Endothelial cell of hepatic sinusoid (primary cell): Measurements from ENCODE around the gene HMGCS1.
"Not testable (repeated sequence)": the region's sequence is repeated elsewhere in the genome, so short reads cannot be mapped to it uniquely, and the experiment has no call there.

ENCODE experiments used
- in situ Hi-C: cut with HindIII; loops from 2 replicates; pipeline ENCODE4 v1.10.0; 2017; ENCODE audit warnings: low sequenced_read_pairs

Gene HMGCS1

GRCh38 chr5:43313035-43313853, at the start of gene HMGCS1:
Gene HMGCS1 (minus strand): TSS chr5:43313412. CDS start chr5:43298965, 14,447 bp downstream.
- in situ Hi-C loops: no loop called here

GRCh38 chr5:43358726-43359125, 45.5 kb upstream of the HMGCS1 start:
- in situ Hi-C loops: no loop called here

GRCh38 chr5:43358301-43358700, 45.1 kb upstream of the HMGCS1 start:
- in situ Hi-C loops: no loop called here

- in situ Hi-C loops: no loop called here
Measured at GRCh38 chr5:43357878-43358281, 44.7 kb upstream of the HMGCS1 start.

GRCh38 chr5:43357067-43357466, 43.9 kb upstream of the HMGCS1 start:
- in situ Hi-C loops: no loop called here

GRCh38 chr5:43354774-43355173, 41.6 kb upstream of the HMGCS1 start:
- in situ Hi-C loops: no loop called here

GRCh38 chr5:43353668-43354067, 40.5 kb upstream of the HMGCS1 start:
- in situ Hi-C loops: no loop called here

GRCh38 chr5:43352915-43353314, 39.7 kb upstream of the HMGCS1 start:
- in situ Hi-C loops: no loop called here

GRCh38 chr5:43352131-43352530, 38.9 kb upstream of the HMGCS1 start:
- in situ Hi-C loops: no loop called here

GRCh38 chr5:43348861-43349363, 35.7 kb upstream of the HMGCS1 start:
- in situ Hi-C loops: no loop called here

GRCh38 chr5:43348207-43348606, 35.0 kb upstream of the HMGCS1 start:
- in situ Hi-C loops: no loop called here

GRCh38 chr5:43338862-43339261, 25.6 kb upstream of the HMGCS1 start:
- in situ Hi-C loops: no loop called here

- in situ Hi-C loops: no loop called here
Measured at GRCh38 chr5:43336159-43336558, 22.9 kb upstream of the HMGCS1 start.

GRCh38 chr5:43335681-43336080, 22.5 kb upstream of the HMGCS1 start:
- in situ Hi-C loops: no loop called here

- in situ Hi-C loops: no loop called here
Measured at GRCh38 chr5:43332401-43332800, 19.2 kb upstream of the HMGCS1 start.

GRCh38 chr5:43325624-43326023, 12.4 kb upstream of the HMGCS1 start:
- in situ Hi-C loops: not testable (repeated sequence)

GRCh38 chr5:43323488-43323887, 10.3 kb upstream of the HMGCS1 start:
- in situ Hi-C loops: not testable (repeated sequence)

GRCh38 chr5:43320846-43321245, 7.6 kb upstream of the HMGCS1 start:
- in situ Hi-C loops: no loop called here

GRCh38 chr5:43316421-43316820, 3.2 kb upstream of the HMGCS1 start:
- in situ Hi-C loops: no loop called here

- in situ Hi-C loops: no loop called here
Measured at GRCh38 chr5:43315682-43316081, 2.5 kb upstream of the HMGCS1 start.

- in situ Hi-C loops: no loop called here
Measured at GRCh38 chr5:43315263-43315662, 2.1 kb upstream of the HMGCS1 start.

- in situ Hi-C loops: no loop called here
Measured at GRCh38 chr5:43314724-43315123, 1.5 kb upstream of the HMGCS1 start.
